SK-N-SH (cell line): ENCODE data around the gene CA9. TPM values are rescaled to one million over a fixed set of nuclear protein-coding genes. Genes with fewer than 3 reads are reported as not detected.

Source experiments
- CTCF ChIA-PET: fragments of 300-600, 350-600 bp; formaldehyde crosslinking; extraction: SDS; loops from one replicate; lab custom pipeline; 2021; lab: Yijun Ruan, JAX
- POLR2A ChIA-PET: fragments of 350-600 bp; sonication (Branson Sonifier 250); formaldehyde crosslinking; extraction: SDS; loops from one replicate; lab custom pipeline; 2020; ENCODE audit warnings: antibody characterized with exemption, inconsistent platforms; lab: Yijun Ruan, JAX
- DNase-seq: peaks from one replicate; pipeline ENCODE4 v3.0.0; 2012
- H2AFZ ChIP-seq: fragments of 200-600 bp; sonication (generic); 2 replicates; pipeline ENCODE4 v1.8.1; 2016; ENCODE audit warnings: antibody characterized with exemption, mild to moderate bottlenecking, low read depth
- H3F3A ChIP-seq: fragments of 200-600 bp; sonication (generic); replicated peaks from 2 replicates; pipeline ENCODE3; 2016; ENCODE audit warnings: antibody characterized with exemption, mild to moderate bottlenecking; ENCODE audit not compliant: insufficient read depth
- H3K27ac ChIP-seq, 2 experiments: fragments of 200-500 bp in 1 of 2; fragments of 200-600 bp in 1 of 2; sonication (Bioruptor generic) in 1 of 2; sonication (generic), shearing (Covaris generic) in 1 of 2; 2 replicates each; pipeline versions ENCODE4 v1.5.1 to v1.6.1; 2014 to 2016; ENCODE audit warnings: low read depth in 2 of 2, inconsistent platforms in 1 of 2, low read length in 1 of 2, mild to moderate bottlenecking in 1 of 2, mixed read lengths in 1 of 2
- H3K27me3 ChIP-seq: fragments of 200-600 bp; sonication (generic), shearing (Covaris generic); 2 replicates; pipeline ENCODE4 v1.6.1; 2016; ENCODE audit warnings: mixed run types; ENCODE audit not compliant: insufficient read depth
- H3K36me3 ChIP-seq, 2 experiments: fragments of 200-500 bp in 1 of 2; fragments of 200-600 bp in 1 of 2; sonication (Bioruptor generic) in 1 of 2; sonication (generic) in 1 of 2; replicated peaks in 1 of 2; 2 replicates each; pipeline versions ENCODE3 to v1.5.1; 2014 to 2016; ENCODE audit warnings: low read length in 1 of 2, mild to moderate bottlenecking in 1 of 2; ENCODE audit not compliant: insufficient read depth in 2 of 2, control insufficient read depth in 1 of 2
- H3K4me1 ChIP-seq, 2 experiments: fragments of 200-500 bp in 1 of 2; fragments of 200-600 bp in 1 of 2; sonication (Bioruptor generic) in 1 of 2; sonication (generic), shearing (Covaris generic) in 1 of 2; 2 replicates each; pipeline versions ENCODE4 v1.5.1 to v1.6.1; 2014 to 2016; ENCODE audit warnings: low read depth in 1 of 2, low read length in 1 of 2, mixed run types in 1 of 2; ENCODE audit not compliant: insufficient read depth in 2 of 2, control insufficient read depth in 1 of 2
- H3K4me2 ChIP-seq: fragments of 200-600 bp; sonication (generic), shearing (Covaris generic); 2 replicates; pipeline ENCODE4 v1.6.1; 2017; ENCODE audit warnings: mixed run types
- H3K4me3 ChIP-seq, 2 experiments: fragments of 200-500 bp in 1 of 2; fragments of 200-600 bp in 1 of 2; sonication (Bioruptor generic) in 1 of 2; sonication (generic), shearing (Covaris generic) in 1 of 2; 2 replicates each; pipeline versions ENCODE4 v1.5.1 to v1.8.1; 2014 to 2016; ENCODE audit warnings: low read depth in 2 of 2, inconsistent platforms in 1 of 2, low read length in 1 of 2, mild to moderate bottlenecking in 1 of 2, mixed read lengths in 1 of 2, moderate library complexity in 1 of 2
- H3K79me2 ChIP-seq: fragments of 200-600 bp; sonication (generic); 2 replicates; pipeline ENCODE4 v1.8.1; 2017; ENCODE audit warnings: mild to moderate bottlenecking; ENCODE audit not compliant: insufficient read depth
- H3K9ac ChIP-seq: fragments of 200-600 bp; sonication (generic); 2 replicates; pipeline ENCODE4 v1.6.1; 2017; ENCODE audit warnings: mixed run types
- H3K9me2 ChIP-seq: fragments of 200-600 bp; sonication (generic); 2 replicates; pipeline ENCODE4 v1.6.1; 2017; ENCODE audit warnings: mixed run types
- H3K9me3 ChIP-seq: fragments of 200-600 bp; sonication (generic); 2 replicates; pipeline ENCODE4 v1.6.1; 2017; ENCODE audit warnings: mixed run types, mild to moderate bottlenecking, moderate library complexity
- H4K20me1 ChIP-seq: fragments of 200-600 bp; sonication (generic); 2 replicates; pipeline ENCODE4 v1.6.1; 2017; ENCODE audit warnings: mild to moderate bottlenecking, mixed run types; ENCODE audit not compliant: insufficient read depth
- CTCF ChIP-seq: fragments of 200-600 bp; sonication (generic); IDR thresholded peaks from 2 replicates; pipeline ENCODE4 v1.6.1; 2017; ENCODE audit warnings: antibody characterized with exemption, mild to moderate bottlenecking, moderate library complexity
- FOSL2 ChIP-seq: IDR thresholded peaks from 2 replicates; pipeline ENCODE4 v1.4.0; 2012; ENCODE audit warnings: low read depth, mild to moderate bottlenecking, moderate library complexity, borderline replicate concordance
- IRF3 ChIP-seq: fragments of 150-350 bp; IDR thresholded peaks from 2 replicates; pipeline ENCODE4 v1.6.1; 2016; ENCODE audit warnings: mild to moderate bottlenecking, low read depth, low read length
- MXI1 ChIP-seq: IDR thresholded peaks from 2 replicates; pipeline ENCODE4 v1.6.1; 2012; ENCODE audit warnings: mild to moderate bottlenecking, low read depth, low read length, improper control_type of control experiment
- NFIC ChIP-seq: IDR thresholded peaks from 2 replicates; pipeline ENCODE4 v1.4.0; 2012; ENCODE audit warnings: borderline replicate concordance
- POLR2AphosphoS5 ChIP-seq: IDR thresholded peaks from 2 replicates; pipeline ENCODE4 v1.6.1; 2012; ENCODE audit warnings: low read depth, low read length
- RAD21 ChIP-seq: IDR thresholded peaks from 2 replicates; pipeline ENCODE4 v1.6.1; 2012; ENCODE audit warnings: mild to moderate bottlenecking, low read length
- RFX5 ChIP-seq: IDR thresholded peaks from 2 replicates; pipeline ENCODE4 v1.6.1; 2012; ENCODE audit warnings: mild to moderate bottlenecking, improper control_type of control experiment, low read length
- SMC3 ChIP-seq: IDR thresholded peaks from 2 replicates; pipeline ENCODE4 v1.6.1; 2012; ENCODE audit warnings: low read depth, low read length, improper control_type of control experiment
- YY1 ChIP-seq: IDR thresholded peaks from 2 replicates; pipeline ENCODE4 v1.4.0; 2012; ENCODE audit warnings: low read depth, mild to moderate bottlenecking
- WGBS: methylation state at CpG from one replicate; pipeline ENCODE4 v1.1.6; 2017; ENCODE audit warnings: low lambda C conversion rate; 5-methylcytosine and 5-hydroxymethylcytosine counted together
- polyA plus RNA-seq, 3 experiments: library from polyadenylated mRNA; depleted of rRNA; stranded (reverse); fragments of >200 nt; gene quantifications; 2 replicates each; pipeline ENCODE4 v1.2.3, GENCODE V29; 2012

Gene CA9
- polyA plus RNA-seq, 1 of the 3 experiments (the other 2 are of a cell fraction): 1.4 TPM

- peaks cover 54% of the 10 kb centered on the region for H3F3A ChIP-seq
- TF ChIP-seq NFIC (no peak), IRF3 (no peak), RFX5 (no peak)
- H3K27me3 ChIP-seq: no peaks in the 10 kb centered on the region
- peaks cover 19 to 31% of the 10 kb centered on the region in 2 experiments; a peak in 3 of 4 replicates for H3K4me1 ChIP-seq
- H3K9me3 ChIP-seq: no peaks in the 10 kb centered on the region
- peaks cover 11 to 12% of the 10 kb centered on the region in 2 experiments for H3K36me3 ChIP-seq
- WGBS: 94% methylated on average over 13 of the region's 13 CpGs
- peak overlapping the region; percentile 93 to 96 for H3K27ac ChIP-seq
- no peak for DNase-seq
- CTCF ChIA-PET: interaction anchor here (0.9 to 2.7 kb wide), 9 partner anchors 9 to 84 kb away, joined by 3 to 21 read pairs (median 4); partner anchors contain the start of genes ARHGEF39, CCDC107 and RMRP
- POLR2A ChIA-PET: interaction anchor here (1.1 to 1.3 kb wide), 2 partner anchors 13 to 40 kb away, joined by 3 to 4 read pairs; partner anchors contain the start of gene TLN1
- H2AFZ ChIP-seq: no peak overlapping the region
- no peak overlapping the region; the same call in 1 of the 2 replicates for H3K9ac ChIP-seq
- peak overlapping the region; percentile 91; the same call in 1 of the 2 replicates for H3K4me2 ChIP-seq
- no peaks in the 10 kb centered on the region for H3K9me2 ChIP-seq
- H3K79me2 ChIP-seq: peaks cover 35% of the 10 kb centered on the region
- H3K4me3 ChIP-seq: 0 out of 4 replicates have a peak overlapping the region, but pooled peaks of 1 of the 2 experiments have one; percentile 73
- H4K20me1 ChIP-seq: peaks cover 23% of the 10 kb centered on the region
These were observed 18.1 kb downstream of the CA9 start for GRCh38 chr9:35691757-35692301.

DNA sequence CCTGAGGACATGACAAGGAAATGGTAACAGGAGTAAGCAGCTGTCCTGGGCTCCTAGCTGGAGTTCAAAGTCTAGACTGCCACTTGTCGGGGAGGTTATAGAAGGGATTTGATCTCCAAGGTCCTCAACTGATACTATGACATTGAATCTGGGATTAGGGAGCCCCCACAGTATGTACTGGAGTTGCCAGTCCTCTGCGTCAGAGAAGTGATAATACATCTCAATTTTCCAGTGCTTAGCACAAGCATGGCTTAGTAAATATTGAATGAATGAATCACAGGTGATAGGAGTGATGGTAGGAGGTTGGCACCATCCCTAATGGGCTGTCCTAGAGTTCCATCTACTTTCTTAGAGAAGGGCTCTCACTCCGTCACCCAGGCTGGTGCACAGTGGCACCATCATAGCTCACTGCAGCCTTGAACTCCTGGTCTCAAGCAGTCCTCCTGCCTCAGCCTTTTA is 22.2 kb downstream of the CA9 start:
- Histone ChIP-seq H3K9me3 (no peaks in the 10 kb centered on the region), H3K9ac (no peak overlapping the region), H3K79me2 (no peaks in the 10 kb centered on the region), H4K20me1 (no peaks in the 10 kb centered on the region), H3K4me1 (peaks cover 3 to 6% of the 10 kb centered on the region in 2 experiments; a peak in 1 of 4 replicates), H3K4me2 (no peak overlapping the region), H3K9me2 (no peaks in the 10 kb centered on the region), H3K27me3 (no peaks in the 10 kb centered on the region), H3F3A (peaks cover 65% of the 10 kb centered on the region), H3K27ac (peak overlapping the region in 1 of 2 experiments; percentile 77; a peak in 2 of 4 replicates), H3K36me3 (peaks cover 28 to 49% of the 10 kb centered on the region in 2 experiments), H3K4me3 (no peak overlapping the region), H2AFZ (no peak overlapping the region)
- CTCF ChIA-PET: interaction anchor here (0.9 to 8.3 kb wide), 30 partner anchors 8 to 1032 kb away, joined by 3 to 183 read pairs (median 9); partner anchors contain the start of genes ARHGEF39, CCDC107, CREB3 and GBA2
- no peak for DNase-seq
- POLR2A ChIA-PET: interaction anchor here (1.0 to 1.2 kb wide), 2 partner anchors 17 to 36 kb away, joined by 3 to 4 read pairs; partner anchors contain the start of genes CREB3 and TLN1
- 92% methylated on average over 3 of the region's 3 CpGs for WGBS
- TF ChIP-seq SMC3 (no peak), CTCF (no peak), POLR2AphosphoS5 (no peak), YY1 (no peak), MXI1 (no peak), FOSL2 (no peak), RAD21 (no peak)
